ENCODE results near the gene NFATC4.

DNA sequence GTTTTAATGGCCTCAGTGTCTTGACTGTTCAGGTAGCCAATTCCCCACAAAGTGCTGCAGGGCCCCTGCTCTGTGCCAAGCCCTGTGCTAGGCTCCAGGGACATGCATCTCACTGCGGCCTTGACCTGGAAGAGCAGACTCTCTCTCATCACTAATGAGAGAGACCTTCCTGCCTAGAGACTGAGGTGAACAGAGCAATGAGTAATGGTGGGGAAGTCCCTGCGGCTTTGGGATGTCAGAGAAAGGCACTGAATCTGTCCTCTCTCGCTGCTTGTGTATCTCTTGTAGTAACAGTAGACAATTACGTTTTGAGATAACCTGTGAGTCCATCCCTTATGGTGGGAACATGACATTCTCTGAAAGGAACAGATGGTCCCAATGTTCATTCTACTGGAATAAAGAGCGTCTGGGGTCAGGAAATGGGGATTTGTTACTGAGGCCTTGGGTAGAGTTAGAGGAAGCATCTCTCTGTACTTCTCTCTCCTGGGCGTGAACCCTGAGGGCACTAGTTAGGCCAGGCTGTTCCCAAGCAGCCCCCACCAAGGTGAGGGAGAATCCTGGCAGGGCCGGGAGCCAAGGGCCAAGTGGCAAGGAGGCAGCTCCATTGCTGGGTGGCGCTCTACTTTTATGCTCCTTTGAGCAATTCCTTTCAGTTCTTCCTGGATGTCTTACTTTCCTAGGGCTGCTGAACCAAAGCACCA lies 13.5 kb downstream of the NFATC4 start:
- TF ChIP-seq EZH2 (IDR thresholded peaks at IDR 0.05; ENCODE audit: borderline replicate concordance, low read depth, low read length, severe bottlenecking) (no peak), CTCF (IDR thresholded peaks at IDR 0.05; ENCODE audit: borderline replicate concordance, extremely low read depth, low read length, poor library complexity, severe bottlenecking) (no peak)

Measured in DND-41 (cell line).